ENCODE data around the gene KASH5.

DNA sequence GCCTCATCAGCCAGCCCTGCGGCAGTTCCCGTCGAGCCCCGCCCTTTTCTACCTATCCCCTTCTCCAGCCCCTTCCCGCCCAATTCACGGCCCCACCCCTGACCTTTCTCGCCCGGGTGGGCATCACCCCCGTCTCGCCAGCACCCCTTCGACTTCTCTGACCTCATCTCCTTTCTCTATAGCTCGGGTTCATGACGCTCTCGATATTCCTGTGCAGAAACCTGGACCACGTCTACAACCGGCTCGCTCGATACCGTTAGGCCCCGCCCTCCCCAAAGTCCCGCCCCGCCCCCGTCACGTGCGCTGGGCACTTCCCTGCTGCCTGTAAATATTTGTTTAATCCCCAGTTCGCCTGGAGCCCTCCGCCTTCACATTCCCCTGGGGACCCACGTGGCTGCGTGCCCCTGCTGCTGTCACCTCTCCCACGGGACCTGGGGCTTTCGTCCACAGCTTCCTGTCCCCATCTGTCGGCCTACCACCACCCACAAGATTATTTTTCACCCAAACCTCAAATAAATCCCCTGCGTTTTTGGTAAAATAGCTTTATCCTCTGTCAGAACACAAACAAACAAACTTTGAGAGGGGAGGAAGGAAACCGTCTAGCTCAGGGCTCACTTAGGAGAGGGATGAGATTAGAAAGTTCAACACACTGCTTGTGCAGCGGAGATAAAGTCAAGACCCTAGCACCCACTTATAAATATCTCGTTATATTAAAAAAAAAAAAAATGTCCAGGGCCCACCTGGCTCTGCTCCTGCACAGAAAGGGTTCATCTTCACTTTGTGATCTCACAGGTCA, 47.8 kb upstream of the KASH5 start:
- TF ChIP-seq POLR2A (IDR thresholded peaks at IDR 0.05; ENCODE audit: low read length), result no peak
- no peak for TF ChIP-seq GATA1 (IDR thresholded peaks at IDR 0.05; ENCODE audit: low read depth, low read length)

Data from erythroblast (primary cell).